Right ventricle myocardium superior (tissue), 1 donor: ENCODE data around the gene GPR148. TPM values are rescaled to one million over a fixed set of nuclear protein-coding genes. Genes with fewer than 3 reads are reported as not detected.
"Not testable (repeated sequence)": the region's sequence is repeated elsewhere in the genome, so short reads cannot be mapped to it uniquely, and the experiment has no call there.

ENCODE experiments used
- ATAC-seq: fragments of 200-7000 bp; cut with Tn5 transposase; one replicate; pipeline ENCODE4 v1.9.1; 2020; ENCODE audit warnings: mild to moderate bottlenecking; ENCODE audit not compliant: poor library complexity
- DNase-seq: peaks from one replicate; pipeline ENCODE4 v3.0.0-alpha.2; 2020
- intact Hi-C: fragments of 100-400 bp; cut with DNase I; formaldehyde crosslinking; loops from one replicate; pipeline ENCODE4 v1.11.2; 2022
- long read RNA-seq: library from polyadenylated mRNA; unstranded; transcript quantifications from one replicate; pipeline ENCODE4 v2.0.0, GENCODE V29; 2021
- total RNA-seq: library from RNA; stranded (reverse); fragmentation: NEBNext Ultra II Directional; extraction: Animal tissue kit (Norgen Biotek cat#: 25700); gene quantifications from one replicate; pipeline ENCODE4 v1.2.1, GENCODE V29; 2021
- donor health status: DM: no; HTN: yes; CAD: no; lungs with severe emphysema.

GPR148 gene, protein sequence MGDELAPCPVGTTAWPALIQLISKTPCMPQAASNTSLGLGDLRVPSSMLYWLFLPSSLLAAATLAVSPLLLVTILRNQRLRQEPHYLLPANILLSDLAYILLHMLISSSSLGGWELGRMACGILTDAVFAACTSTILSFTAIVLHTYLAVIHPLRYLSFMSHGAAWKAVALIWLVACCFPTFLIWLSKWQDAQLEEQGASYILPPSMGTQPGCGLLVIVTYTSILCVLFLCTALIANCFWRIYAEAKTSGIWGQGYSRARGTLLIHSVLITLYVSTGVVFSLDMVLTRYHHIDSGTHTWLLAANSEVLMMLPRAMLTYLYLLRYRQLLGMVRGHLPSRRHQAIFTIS
- not detected for total RNA-seq
- long read RNA-seq: 0 reads

DNA sequence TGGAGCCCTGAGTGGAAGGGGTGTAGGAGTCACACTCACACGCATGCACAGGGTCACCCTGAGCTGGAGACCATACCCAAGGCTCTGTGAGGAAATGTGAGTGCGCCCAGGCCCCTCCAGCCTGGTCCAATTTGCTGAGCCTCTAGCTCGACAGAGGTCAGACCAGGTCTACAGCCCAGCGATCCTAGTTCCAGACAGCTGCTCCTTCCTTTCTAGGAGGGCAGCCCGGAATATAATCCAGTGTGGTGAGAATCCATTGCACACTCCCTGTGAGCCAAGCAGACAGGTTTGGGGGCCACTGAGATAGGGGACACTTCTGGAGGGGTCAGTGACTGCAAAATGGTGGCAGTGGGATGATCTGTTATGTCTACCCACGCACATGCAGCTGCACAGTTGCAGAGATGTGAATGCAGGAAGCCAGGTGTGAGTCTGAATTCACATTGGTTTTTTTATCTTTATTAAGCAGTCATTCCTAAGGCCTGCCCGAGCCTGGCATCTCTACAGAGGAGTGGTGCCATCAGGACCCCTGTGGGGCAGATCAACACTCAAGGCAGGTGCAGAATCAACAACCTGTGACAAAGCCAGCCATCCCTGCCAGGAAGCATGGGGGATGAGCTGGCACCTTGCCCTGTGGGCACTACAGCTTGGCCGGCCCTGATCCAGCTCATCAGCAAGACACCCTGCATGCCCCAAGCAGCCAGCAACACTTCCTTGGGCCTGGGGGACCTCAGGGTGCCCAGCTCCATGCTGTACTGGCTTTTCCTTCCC is at the start of gene GPR148:
GPR148 (plus strand) TSS at position 522 of the 768 bp plus-strand sequence; CDS start at position 604, 82 bp downstream.
- no peak for ATAC-seq
- DNase-seq: peak; percentile 40
- intact Hi-C loops: no loop called here

DNA sequence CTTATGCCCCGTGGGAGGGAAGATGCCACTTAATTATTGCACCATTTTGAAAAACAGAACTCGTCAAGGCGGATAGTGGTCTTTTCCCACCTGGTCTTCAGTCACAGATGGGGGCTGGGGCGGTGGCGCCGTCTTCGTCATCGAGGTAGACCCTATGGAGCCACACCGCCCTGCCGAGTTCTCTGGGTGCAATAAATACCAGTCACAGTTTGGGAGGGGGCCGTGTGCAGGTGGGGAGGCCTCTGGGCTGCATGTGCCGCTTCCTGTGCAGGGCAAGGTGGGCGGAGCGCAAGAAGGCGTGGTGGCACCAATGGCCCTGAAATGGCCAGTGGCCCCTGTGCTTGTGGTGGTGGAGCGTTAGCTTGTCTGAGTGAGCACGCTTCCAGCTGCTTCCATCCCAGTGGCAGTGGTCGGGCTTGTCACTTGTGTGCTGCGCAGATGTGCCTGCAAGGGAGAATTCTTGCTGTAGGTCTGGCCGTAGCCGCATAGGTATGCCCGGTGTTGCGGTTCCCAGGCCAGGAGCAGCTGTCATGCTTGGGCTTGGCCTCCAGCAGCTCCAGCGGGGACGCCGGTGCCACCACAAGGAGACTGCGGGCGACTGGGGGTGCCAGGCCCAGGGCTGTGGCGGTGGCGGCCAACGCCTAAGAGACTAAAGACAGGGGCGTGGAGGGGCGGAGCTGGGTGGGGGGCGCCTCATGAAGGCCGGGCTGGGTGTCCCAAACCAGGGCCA is 36.7 kb upstream of the GPR148 start:
- DNase-seq, ATAC-seq, intact Hi-C loops: not testable (repeated sequence)

DNA sequence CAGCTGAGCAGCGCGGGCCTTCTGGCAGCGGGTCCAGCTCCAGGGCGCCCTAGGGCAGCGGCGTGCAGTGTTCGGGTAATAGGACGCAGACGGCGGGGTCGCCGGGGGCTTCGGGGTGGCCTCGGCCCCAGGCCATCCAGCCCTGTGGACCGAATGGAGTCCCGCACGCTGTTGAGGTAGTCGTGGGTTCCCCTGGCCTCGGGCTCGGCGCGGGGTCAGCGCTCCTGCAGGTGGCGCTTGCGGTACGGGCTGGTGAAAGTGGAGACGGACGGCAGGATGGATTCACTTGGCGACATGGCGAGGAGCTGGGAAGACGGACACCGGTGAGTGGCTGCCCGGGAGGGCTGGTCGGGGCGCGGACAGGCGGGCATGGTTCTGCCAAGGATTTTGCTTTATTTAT is 35.4 kb upstream of the GPR148 start:
- ATAC-seq (peak; percentile 71), DNase-seq (peak; percentile 41)
- intact Hi-C loops: not testable (repeated sequence)

DNA sequence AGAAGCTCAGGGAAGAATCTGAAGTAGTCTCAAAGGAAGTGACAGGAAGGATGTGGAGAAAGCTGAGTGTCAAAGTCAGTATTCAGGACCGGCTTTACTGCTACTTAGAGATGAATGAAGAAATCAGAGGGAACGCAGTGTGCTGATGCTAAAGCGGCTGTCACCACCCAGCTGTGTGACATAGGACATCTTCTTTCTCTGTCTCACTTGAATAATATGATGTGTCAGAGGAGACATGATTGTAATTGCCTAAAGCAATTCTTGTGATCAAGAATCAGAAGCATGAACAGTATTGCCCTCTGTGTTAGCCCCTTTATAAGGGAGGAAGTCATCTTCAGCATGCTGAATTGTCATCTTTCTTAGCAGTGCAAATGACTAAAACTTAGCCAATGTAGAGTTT is 25.6 kb upstream of the GPR148 start:
- ATAC-seq, DNase-seq, intact Hi-C loops: not testable (repeated sequence)

DNA sequence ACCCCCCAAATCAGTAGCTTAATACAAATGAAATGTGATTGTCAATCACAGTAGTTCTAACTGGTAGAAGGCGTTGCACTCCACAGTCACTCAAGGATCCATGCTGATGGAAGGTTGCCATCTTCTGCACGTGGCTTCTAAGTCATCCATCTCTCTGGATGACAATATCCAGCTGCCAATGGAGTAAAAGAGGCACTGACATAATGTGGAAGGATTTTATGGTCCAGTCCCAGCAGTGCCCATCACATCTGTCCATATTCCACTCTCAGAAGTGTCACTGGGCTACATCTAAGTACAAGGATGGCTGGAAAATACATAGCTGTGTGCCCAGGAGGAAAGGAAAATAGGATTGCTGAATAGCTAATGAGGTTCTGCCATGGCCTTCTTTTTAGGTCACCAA is 14.1 kb upstream of the GPR148 start:
- ATAC-seq, intact Hi-C loops, DNase-seq: not testable (repeated sequence)

DNA sequence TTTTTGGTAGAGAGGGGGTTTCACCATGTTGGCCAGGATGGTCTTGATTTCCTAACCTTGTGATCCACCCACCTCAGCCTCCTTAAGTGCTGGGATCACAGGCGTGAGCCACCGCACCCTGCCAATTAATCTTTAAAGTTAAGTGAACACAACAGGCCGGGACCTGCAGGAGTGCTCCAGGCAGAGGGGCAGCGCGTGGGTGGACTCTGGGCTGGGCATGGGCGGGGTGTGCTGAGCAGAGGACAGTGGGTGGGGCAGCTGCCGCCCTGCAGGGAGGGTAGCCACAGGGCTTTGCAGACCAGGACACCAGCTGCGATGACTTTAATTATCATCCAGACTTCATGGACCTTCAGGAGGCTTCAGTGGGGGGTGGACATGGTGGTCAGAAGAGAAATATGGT is 8.8 kb upstream of the GPR148 start:
- intact Hi-C loops: no loop called here
- ATAC-seq (no peak), DNase-seq (no peak)

DNA sequence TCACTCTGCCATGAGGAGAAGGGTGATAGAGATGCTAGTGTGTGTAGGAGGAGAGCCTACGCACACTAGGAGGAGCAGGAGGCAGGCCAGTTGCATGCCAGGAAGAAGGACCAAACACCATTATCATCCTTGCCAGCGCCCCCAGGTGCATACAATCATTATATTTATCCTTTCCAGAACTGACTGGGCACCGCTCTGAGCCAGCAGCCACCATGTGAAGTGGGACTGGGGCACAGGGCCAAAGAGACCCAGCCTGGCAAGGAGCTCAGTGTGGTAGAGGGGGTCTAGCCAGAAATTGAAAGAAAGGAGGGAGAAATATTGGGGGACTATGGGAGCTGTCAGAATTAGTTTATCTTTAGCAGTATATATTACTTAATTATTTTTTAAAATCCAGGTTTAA is 8.3 kb upstream of the GPR148 start:
- ATAC-seq (no peak), DNase-seq (no peak)
- intact Hi-C loops: no loop called here

DNA sequence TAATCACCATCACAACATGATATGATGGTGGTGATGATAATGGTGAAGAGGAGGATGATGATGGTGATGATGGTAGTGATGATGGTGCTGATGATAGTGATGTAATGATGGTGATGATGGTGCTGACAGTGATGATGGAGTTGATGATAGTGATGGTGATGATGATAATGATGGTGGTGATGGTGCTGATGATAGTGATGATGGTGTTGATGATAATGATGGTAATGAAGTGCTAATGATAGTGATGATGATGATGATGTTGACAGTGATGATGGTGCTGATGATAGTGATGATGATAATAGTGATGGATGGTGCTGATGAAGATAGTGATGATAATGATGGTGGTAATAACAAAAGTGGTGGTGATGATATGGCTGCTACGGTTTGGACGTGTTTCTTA is 4.4 kb upstream of the GPR148 start:
- no peak for DNase-seq
- intact Hi-C loops: no loop called here

DNA sequence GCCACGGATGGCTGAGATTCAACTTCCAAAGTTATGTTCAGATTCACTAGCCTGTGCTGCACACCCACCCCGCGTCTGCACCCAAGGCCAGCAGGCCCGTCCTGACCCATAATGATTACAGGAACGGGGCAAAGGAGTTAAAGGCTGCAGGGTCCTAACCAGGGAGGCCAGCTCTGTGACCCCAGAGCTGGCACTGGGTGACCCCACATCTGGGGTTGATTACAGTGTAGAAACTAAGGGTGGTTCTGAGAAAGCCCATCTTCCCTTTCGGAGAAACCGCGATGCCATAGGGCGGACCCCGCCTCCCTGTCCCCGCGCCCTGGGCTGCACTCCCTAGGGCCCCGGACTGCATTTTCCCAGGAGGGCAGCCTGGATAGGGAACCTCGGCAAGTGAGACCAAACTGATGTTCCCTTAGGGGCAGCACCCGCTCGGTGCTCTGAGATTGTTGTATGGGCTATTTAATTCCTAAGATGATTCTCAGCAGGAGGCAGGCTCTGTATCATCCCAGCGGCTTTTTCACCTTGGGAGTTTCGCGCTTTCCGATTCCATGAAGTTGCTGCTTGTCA is 2.2 kb upstream of the GPR148 start:
- ATAC-seq (no peak), DNase-seq (no peak)
- intact Hi-C loops: no loop called here

More for the DNA sequence above, 4.4 kb upstream of the GPR148 start:
- ATAC-seq: no peak

DNA sequence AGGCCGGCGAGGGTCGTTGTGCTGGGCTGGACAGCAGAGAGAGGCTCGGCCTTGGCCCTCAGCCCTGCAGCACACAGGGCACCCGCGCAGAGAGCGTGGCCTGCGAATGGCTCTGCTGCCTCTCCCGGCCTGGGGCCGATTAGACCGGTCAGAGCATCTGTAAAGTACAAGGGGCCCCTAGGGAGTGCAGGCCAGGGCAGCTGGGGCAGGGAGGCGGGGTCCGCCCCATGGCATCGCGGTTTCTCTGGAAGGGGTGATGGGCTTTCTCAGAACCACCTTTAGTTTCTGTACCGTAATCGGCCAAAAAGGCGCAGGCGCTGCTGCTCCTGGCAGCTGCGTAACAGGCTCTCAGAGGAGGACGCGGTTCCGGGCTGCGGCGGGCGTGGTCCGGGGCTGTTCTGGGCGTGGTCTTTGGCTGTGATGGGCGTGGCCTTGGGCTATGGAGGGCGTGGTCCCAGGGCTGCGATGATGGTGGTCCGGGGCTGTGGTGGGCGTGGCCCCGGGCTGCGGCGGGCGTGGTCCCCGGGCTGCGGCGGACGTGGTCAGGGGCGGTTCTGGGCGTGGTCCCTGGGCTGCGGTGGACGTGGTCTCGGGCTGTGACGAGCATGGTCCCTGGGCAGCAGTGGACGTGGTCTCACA is 1.5 kb upstream of the GPR148 start:
- intact Hi-C loops: no loop called here
- ATAC-seq (peak; percentile 96), DNase-seq (peak; percentile 88)

DNA sequence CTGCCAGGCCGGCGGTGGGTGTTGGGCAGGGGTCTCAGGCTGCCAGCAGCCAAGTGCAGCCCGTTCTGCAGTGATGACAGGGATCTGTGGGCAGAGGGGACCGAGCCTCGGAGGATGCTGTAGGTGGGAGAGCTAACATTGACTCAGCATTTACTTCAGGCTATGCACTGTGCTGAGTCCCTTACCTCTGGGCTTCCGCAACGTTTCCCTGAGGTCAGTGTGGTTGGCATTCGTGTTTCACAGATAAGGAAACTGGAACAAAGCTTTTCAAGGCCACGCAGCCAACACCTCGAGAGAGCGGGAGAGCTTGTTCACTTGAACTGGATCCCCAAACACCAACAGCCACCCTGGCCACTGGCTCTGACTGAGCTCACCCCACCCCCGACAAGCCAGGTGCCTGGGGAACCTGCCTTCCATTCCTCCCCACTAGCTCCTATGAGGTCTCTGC is 839 bp upstream of the GPR148 start:
- DNase-seq: peak; percentile 38
- ATAC-seq: peak; percentile 63
- intact Hi-C loops: no loop called here

DNA sequence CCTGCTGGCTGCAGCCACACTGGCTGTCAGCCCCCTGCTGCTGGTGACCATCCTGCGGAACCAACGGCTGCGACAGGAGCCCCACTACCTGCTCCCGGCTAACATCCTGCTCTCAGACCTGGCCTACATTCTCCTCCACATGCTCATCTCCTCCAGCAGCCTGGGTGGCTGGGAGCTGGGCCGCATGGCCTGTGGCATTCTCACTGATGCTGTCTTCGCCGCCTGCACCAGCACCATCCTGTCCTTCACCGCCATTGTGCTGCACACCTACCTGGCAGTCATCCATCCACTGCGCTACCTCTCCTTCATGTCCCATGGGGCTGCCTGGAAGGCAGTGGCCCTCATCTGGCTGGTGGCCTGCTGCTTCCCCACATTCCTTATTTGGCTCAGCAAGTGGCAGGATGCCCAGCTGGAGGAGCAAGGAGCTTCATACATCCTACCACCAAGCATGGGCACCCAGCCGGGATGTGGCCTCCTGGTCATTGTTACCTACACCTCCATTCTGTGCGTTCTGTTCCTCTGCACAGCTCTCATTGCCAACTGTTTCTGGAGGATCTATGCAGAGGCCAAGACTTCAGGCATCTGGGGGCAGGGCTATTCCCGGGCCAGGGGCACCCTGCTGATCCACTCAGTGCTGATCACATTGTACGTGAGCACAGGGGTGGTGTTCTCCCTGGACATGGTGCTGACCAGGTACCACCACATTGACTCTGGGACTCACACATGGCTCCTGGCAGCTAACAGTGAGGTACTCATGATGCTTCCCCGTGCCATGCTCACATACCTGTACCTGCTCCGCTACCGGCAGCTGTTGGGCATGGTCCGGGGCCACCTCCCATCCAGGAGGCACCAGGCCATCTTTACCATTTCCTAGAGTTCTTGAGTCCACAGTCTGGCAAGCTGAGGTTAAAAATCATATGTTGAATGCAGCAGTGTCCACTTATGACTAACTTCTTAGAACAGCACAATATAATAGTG is 741 bp downstream of the GPR148 start:
- DNase-seq (peak; percentile 43), ATAC-seq (no peak)
- intact Hi-C loops: no loop called here

DNA sequence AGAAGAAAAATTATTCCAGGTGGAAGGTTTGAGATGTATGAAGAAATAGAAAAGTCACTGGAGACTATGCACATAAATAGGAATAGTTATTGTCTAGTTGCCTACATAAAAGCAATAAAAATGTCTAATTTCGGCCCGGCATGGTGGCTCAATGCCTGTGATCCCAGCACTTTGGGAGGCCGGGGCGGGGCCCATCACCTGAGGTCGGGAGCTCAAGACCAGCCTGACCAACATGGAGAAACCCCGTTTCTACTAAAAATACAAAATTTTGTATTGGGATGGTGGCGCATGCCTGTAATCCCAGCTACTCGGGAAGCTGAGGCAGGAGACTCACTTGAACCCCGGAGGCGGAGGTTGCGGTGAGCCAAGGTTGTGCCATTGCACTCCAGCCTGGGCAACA is 3.4 kb downstream of the GPR148 start:
- DNase-seq, ATAC-seq, intact Hi-C loops: not testable (repeated sequence)

DNA sequence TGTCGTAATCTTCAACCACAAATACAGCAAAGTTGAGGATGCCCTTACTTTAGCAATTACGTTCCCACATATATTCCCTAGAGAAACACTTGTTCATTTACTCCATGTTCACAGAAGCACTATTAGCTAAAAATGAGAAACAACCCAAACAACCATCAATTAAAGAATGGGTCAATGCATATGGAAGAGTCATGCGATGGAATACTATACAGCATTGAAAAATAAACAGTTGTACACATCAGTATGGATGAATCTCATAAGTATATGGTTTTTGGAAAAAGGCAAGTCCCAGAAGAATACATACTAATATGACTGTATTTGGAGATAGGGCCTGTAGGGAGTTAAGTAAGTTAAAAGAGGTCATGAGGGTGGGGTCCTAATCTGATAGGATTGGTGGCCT is 6.3 kb downstream of the GPR148 start:
- intact Hi-C loops: no loop called here
- ATAC-seq (no peak), DNase-seq (no peak)

DNA sequence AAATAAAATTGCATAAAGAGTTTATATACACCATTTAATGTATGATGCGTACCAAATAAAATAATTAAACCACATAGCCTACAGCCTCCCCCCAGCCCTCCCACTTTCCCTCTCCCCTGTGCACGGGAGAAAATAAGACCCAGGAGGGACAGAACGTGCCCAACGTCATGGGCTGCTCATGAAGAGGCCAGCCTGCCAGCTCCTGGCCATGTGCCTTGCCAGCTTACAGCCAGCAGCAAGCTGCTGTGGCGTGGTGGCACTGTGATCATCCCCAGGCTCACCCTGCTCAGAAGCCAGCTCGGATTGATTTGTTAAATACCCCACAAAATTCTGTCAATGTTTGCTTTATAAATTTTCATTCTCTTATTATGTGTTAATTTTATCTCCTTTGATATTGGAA is 7.6 kb downstream of the GPR148 start:
- intact Hi-C loops: no loop called here
- ATAC-seq: peak; percentile 97
- DNase-seq: peak; percentile 71

DNA sequence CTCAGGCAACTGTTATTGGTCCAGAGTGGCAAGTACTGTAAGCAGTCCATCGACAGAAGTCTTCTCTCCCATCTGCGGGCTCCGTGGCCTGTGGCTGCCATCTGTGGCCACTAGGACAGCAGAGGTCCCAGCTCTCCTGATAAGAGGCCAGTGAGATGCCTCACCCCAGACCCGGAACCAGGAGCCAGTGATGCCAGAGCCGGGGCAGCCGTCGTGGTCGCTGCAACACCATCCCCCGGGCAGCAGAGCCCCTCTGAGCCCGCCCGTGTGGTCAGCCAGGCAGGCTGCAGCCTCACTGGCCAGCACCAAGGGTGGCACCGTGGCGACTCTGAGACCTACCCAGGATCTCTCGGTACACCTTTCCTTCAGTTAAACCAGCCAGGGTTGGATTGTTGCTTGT is 8.7 kb downstream of the GPR148 start:
- DNase-seq: no peak
- intact Hi-C loops: no loop called here
- ATAC-seq: no peak

DNA sequence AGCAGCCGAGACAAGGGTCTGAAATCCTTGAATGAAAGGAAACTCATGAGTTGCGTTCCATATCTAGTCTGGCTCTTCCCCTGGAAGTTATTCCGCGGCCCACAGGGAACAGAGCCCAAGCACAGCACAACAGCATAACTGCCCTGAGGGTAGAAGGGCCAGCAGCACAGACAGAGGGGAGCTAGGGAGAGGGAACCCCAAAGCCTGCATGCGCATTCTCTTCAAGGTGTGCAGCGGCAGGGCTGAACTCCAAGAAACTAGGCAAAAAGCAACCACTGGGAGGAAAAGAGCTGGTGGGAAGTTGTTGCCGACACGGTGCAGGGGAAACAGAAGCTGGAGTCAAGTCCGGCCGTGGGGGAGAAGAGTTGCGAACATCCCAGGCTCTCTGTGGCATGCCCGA is 11.8 kb downstream of the GPR148 start:
- DNase-seq: no peak
- intact Hi-C loops: no loop called here

More for the DNA sequence above, 11.8 kb downstream of the GPR148 start:
- ATAC-seq: no peak
